Liver (tissue), 9 donors: ENCODE results near the gene PLAC1. TPM values are rescaled to one million over a fixed set of nuclear protein-coding genes. Genes with fewer than 3 reads are reported as not detected.

ENCODE experiments used
- DNase-seq: peaks from one replicate; pipeline ENCODE4 v3.0.0-alpha.2; 2017; ENCODE audit warnings: low spot score
- H3K27ac ChIP-seq, 2 donors: one replicate each; pipeline ENCODE4 v1.7.0; 2013; ENCODE audit warnings: inconsistent platforms in 2 of 2, low read length in 2 of 2, control low read depth in 1 of 2, low read depth in 1 of 2, mild to moderate bottlenecking in 1 of 2
- H3K27me3 ChIP-seq, 4 donors: one replicate each; pipeline versions ENCODE4 v1.6.1 to v1.7.0; 2013; ENCODE audit warnings: low read length in 3 of 4, inconsistent platforms in 1 of 4, mild to moderate bottlenecking in 1 of 4, moderate library complexity in 1 of 4; ENCODE audit not compliant: control insufficient read depth in 4 of 4, insufficient read depth in 4 of 4
- H3K36me3 ChIP-seq, 4 donors: one replicate each; pipeline versions ENCODE4 v1.6.1 to v1.7.0; 2013; ENCODE audit warnings: low read length in 3 of 4, mild to moderate bottlenecking in 3 of 4, low read depth in 1 of 4, moderate library complexity in 1 of 4; ENCODE audit not compliant: control insufficient read depth in 4 of 4, insufficient read depth in 3 of 4
- H3K4me1 ChIP-seq, 4 donors: one replicate each; pipeline versions ENCODE4 v1.6.1 to v1.7.0; 2013; ENCODE audit warnings: low read length in 3 of 4, mild to moderate bottlenecking in 3 of 4, moderate library complexity in 1 of 4; ENCODE audit not compliant: control insufficient read depth in 4 of 4, insufficient read depth in 4 of 4
- H3K4me3 ChIP-seq, 3 donors: one replicate each; pipeline versions ENCODE4 v1.6.1 to v1.7.0; 2013; ENCODE audit warnings: low read length in 3 of 3, control low read depth in 1 of 3, low read depth in 1 of 3, mild to moderate bottlenecking in 1 of 3
- H3K9ac ChIP-seq, 2 donors: one replicate each; pipeline ENCODE4 v1.7.0; 2013; ENCODE audit warnings: low read length in 2 of 2, mild to moderate bottlenecking in 2 of 2, moderate library complexity in 2 of 2, control low read depth in 1 of 2, low read depth in 1 of 2
- H3K9me3 ChIP-seq, 4 donors: one replicate each; pipeline versions ENCODE4 v1.6.1 to v1.7.0; 2013; ENCODE audit warnings: low read length in 3 of 4; ENCODE audit not compliant: control insufficient read depth in 4 of 4
- FOXA1 ChIP-seq: IDR thresholded peaks from 2 replicates; pipeline ENCODE4 v1.6.1; 2016; ENCODE audit warnings: antibody characterized with exemption
- GABPA ChIP-seq, 2 donors: IDR thresholded peaks in 1 of 2; conservative IDR thresholded peaks in 1 of 2; 2 replicates each; pipeline ENCODE4 v1.6.1; 2016; ENCODE audit warnings: antibody characterized with exemption in 2 of 2, mild to moderate bottlenecking in 1 of 2, moderate library complexity in 1 of 2
- HNF4A ChIP-seq, 2 donors: conservative IDR thresholded peaks; 2 replicates each; pipeline ENCODE4 v1.6.1; 2016; ENCODE audit warnings: antibody characterized with exemption in 2 of 2, mild to moderate bottlenecking in 2 of 2
- HNF4G ChIP-seq: IDR thresholded peaks from 2 replicates; pipeline ENCODE4 v1.6.1; 2016; ENCODE audit warnings: antibody characterized with exemption
- NR2F2 ChIP-seq: IDR thresholded peaks from 2 replicates; pipeline ENCODE4 v1.6.1; 2016; ENCODE audit warnings: antibody characterized with exemption
- REST ChIP-seq: IDR thresholded peaks from 2 replicates; pipeline ENCODE4 v1.6.1; 2016; ENCODE audit warnings: antibody characterized with exemption, mild to moderate bottlenecking
- SP1 ChIP-seq: IDR thresholded peaks from 2 replicates; pipeline ENCODE4 v1.6.1; 2018; ENCODE audit warnings: antibody characterized with exemption, mild to moderate bottlenecking
- YY1 ChIP-seq: IDR thresholded peaks from 2 replicates; pipeline ENCODE4 v1.6.1; 2016; ENCODE audit warnings: antibody characterized with exemption, mild to moderate bottlenecking
- ZBTB33 ChIP-seq: IDR thresholded peaks from 2 replicates; pipeline ENCODE4 v1.6.1; 2016; ENCODE audit warnings: antibody characterized with exemption
- WGBS: extraction: QIAGEN DNeasy Blood & Tissue Kit; methylation state at CpG from one replicate; pipeline ENCODE4 v1.1.7; 2013; 5-methylcytosine and 5-hydroxymethylcytosine counted together
- polyA plus RNA-seq, 2 donors: library from polyadenylated mRNA; stranded (reverse) in 1 of 2; unstranded in 1 of 2; fragments of 200-250 nt in 1 of 2; fragments of >200 nt in 1 of 2; fragmentation: Nextera tagmentation in 1 of 2; extraction: Ambion mirVana in 1 of 2; gene quantifications; one replicate each; pipeline versions ENCODE4 v1.2.1 to v1.2.3, GENCODE V29; 2013 to 2015
- total RNA-seq, 2 donors: library from RNA; depleted of rRNA; stranded (reverse); fragments of >200 nt; gene quantifications; one replicate each; pipeline ENCODE4 v1.2.3, GENCODE V29; 2014
- TF ChIP-seq, protein P1 (sequence below): IDR thresholded peaks from 2 replicates; pipeline ENCODE4 v1.6.1; 2016; ENCODE audit warnings: antibody characterized with exemption
- TF ChIP-seq, protein P2 (sequence below): fragments of 150-350 bp; IDR thresholded peaks from 2 replicates; pipeline ENCODE4 v1.5.1; 2017; ENCODE audit warnings: improper control_type of control experiment, low read depth, low read length; ENCODE audit not compliant: missing input control
- donor health status: healthy.
- donor health status: healthy.
- donor health status: healthy.
- donor health status: healthy.
- donor health status: healthy.

The PLAC1 gene
- total and polyA plus RNA-seq, 4 donors, result not detected

DNA sequence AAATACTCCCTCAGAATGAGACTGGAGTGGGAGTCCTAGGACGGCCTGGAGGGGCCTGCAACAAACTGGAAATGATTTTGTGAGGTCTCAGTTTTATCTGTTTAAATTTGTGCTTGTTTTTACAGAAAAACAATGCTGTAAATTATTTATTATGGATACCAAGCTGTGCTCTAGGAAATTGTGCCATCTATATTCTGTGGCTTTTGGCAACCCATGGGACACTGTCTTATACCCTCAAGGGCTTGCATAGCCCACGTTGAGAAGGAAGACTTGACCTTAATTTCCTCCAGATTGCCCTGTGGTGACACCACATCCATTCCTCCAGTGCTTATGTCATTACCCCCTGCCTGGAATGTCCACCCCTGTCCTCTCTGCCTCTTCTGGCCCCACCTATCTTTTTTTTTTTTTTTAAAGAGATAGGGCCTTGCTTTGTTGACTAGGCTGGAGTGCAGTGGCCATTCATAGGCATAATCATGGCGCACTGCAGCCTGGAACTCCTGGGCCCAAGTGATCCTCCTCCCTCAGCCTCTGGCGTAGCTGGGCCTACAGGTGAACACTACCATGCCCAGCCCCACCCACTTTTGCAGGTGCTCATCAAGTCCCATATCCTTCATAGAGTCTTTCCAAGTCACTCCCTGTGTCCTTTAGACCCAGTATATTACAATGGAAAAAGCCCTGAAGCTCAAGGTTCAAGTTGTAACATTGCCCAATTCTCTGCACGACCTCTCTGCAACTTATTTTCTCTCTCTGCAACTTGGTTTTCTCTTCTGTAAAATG lies 120.9 kb downstream of the PLAC1 start:
- Histone ChIP-seq H3K9me3 (no peaks in the 10 kb centered on the region), H3K27me3 (no peaks in the 10 kb centered on the region), H3K27ac (no peak overlapping the region), H3K36me3 (no peaks in the 10 kb centered on the region), H3K4me3 (no peak overlapping the region), H3K4me1 (no peaks in the 10 kb centered on the region), H3K9ac (no peak overlapping the region)
- DNase-seq, result no peak
- 69% methylated on average over 5 of the region's 5 CpGs for WGBS
- TF ChIP-seq NR2F2, result peak; percentile 26
- TF ChIP-seq ZBTB33, result no peak
- no peak for TF ChIP-seq HNF4A (conservative IDR thresholded peaks at IDR 0.05)
- TF ChIP-seq FOXA1, result no peak
- TF ChIP-seq GABPA (IDR thresholded peaks at IDR 0.05 in 1 of 2, conservative IDR thresholded peaks at IDR 0.05 in 1 of 2), result no peak

DNA sequence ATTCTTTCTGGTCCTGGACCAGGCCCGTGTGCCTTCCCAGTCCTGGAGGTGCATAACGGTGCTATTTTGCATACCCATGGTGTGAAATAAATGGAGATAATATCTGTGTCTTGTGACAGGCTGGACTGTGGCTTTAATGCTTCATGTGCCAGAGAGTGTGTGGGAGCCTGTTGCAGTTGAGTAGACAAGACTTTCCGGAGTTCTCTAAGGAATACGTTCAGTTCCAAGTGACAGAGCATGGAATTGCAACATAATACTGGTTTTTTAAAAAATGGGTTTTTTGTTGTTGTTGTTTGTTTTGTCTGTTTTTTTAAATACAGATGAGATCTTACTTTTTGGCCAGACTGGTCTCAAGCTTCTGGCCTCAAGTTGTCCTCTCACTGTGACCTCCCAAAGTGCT lies 124.3 kb downstream of the PLAC1 start:
- no peak for DNase-seq
- Histone ChIP-seq H3K9me3 (no peaks in the 10 kb centered on the region), H3K36me3 (no peaks in the 10 kb centered on the region), H3K27me3 (no peaks in the 10 kb centered on the region), H3K4me1 (no peaks in the 10 kb centered on the region), H3K4me3 (no peak overlapping the region), H3K9ac (no peak overlapping the region), H3K27ac (no peak overlapping the region)
- TF ChIP-seq HNF4G (no peak), FOXA1 (no peak), YY1 (no peak), SP1 (no peak), REST (no peak)
- TF ChIP-seq, protein P1, sequence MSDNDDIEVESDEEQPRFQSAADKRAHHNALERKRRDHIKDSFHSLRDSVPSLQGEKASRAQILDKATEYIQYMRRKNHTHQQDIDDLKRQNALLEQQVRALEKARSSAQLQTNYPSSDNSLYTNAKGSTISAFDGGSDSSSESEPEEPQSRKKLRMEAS, result no peak
- TF ChIP-seq, protein P2, sequence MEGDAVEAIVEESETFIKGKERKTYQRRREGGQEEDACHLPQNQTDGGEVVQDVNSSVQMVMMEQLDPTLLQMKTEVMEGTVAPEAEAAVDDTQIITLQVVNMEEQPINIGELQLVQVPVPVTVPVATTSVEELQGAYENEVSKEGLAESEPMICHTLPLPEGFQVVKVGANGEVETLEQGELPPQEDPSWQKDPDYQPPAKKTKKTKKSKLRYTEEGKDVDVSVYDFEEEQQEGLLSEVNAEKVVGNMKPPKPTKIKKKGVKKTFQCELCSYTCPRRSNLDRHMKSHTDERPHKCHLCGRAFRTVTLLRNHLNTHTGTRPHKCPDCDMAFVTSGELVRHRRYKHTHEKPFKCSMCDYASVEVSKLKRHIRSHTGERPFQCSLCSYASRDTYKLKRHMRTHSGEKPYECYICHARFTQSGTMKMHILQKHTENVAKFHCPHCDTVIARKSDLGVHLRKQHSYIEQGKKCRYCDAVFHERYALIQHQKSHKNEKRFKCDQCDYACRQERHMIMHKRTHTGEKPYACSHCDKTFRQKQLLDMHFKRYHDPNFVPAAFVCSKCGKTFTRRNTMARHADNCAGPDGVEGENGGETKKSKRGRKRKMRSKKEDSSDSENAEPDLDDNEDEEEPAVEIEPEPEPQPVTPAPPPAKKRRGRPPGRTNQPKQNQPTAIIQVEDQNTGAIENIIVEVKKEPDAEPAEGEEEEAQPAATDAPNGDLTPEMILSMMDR, result no peak
- 56% methylated on average over 4 of the region's 4 CpGs for WGBS
